Panc1 (cell line): ENCODE measurements around the gene C20orf141.

Experiments used
- POLR2AphosphoS5 ChIP-seq: IDR thresholded peaks from 2 replicates; pipeline ENCODE4 v1.6.1; 2012; ENCODE audit warnings: mild to moderate bottlenecking, low read depth, low read length, moderate library complexity
- TF ChIP-seq, protein P1 (sequence below): fragments of 450-650 bp; IDR thresholded peaks from 2 replicates; pipeline ENCODE4 v1.5.1; 2017; ENCODE audit warnings: mild to moderate bottlenecking
- TF ChIP-seq, protein P2 (sequence below), 2 experiments: IDR thresholded peaks; 2 replicates each; pipeline ENCODE4 v1.6.1; 2011 to 2012; ENCODE audit warnings: low read depth in 2 of 2, control low read depth in 1 of 2, low read length in 1 of 2, mild to moderate bottlenecking in 1 of 2, moderate library complexity in 1 of 2; ENCODE audit not compliant: insufficient read depth in 1 of 2

DNA sequence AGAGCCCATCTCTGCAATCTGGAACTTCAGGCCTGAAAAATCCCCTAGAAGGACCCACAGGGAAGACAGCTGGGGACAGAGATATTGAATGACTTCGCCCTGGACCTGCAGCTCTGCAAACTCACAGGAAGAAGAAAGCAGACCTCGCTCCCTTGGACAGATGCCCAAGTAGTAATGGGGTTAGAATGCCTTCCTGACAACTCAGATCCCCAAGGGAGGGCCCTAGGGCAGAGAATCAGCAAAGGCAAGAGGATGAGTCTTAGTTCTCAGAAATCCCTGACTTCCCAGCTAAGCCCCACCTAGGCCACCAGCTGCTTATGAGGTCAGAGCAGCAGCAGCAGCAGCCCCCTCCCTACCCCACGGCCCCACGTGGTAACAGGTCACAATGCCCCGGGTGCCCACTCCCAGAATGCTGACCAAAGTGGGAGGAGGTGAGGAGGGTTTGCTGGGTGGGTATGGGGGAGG lies at the start of gene C20orf141:
- TF ChIP-seq, protein P1, sequence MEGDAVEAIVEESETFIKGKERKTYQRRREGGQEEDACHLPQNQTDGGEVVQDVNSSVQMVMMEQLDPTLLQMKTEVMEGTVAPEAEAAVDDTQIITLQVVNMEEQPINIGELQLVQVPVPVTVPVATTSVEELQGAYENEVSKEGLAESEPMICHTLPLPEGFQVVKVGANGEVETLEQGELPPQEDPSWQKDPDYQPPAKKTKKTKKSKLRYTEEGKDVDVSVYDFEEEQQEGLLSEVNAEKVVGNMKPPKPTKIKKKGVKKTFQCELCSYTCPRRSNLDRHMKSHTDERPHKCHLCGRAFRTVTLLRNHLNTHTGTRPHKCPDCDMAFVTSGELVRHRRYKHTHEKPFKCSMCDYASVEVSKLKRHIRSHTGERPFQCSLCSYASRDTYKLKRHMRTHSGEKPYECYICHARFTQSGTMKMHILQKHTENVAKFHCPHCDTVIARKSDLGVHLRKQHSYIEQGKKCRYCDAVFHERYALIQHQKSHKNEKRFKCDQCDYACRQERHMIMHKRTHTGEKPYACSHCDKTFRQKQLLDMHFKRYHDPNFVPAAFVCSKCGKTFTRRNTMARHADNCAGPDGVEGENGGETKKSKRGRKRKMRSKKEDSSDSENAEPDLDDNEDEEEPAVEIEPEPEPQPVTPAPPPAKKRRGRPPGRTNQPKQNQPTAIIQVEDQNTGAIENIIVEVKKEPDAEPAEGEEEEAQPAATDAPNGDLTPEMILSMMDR, result no peak
- TF ChIP-seq POLR2AphosphoS5, result no peak
- TF ChIP-seq, protein P2, sequence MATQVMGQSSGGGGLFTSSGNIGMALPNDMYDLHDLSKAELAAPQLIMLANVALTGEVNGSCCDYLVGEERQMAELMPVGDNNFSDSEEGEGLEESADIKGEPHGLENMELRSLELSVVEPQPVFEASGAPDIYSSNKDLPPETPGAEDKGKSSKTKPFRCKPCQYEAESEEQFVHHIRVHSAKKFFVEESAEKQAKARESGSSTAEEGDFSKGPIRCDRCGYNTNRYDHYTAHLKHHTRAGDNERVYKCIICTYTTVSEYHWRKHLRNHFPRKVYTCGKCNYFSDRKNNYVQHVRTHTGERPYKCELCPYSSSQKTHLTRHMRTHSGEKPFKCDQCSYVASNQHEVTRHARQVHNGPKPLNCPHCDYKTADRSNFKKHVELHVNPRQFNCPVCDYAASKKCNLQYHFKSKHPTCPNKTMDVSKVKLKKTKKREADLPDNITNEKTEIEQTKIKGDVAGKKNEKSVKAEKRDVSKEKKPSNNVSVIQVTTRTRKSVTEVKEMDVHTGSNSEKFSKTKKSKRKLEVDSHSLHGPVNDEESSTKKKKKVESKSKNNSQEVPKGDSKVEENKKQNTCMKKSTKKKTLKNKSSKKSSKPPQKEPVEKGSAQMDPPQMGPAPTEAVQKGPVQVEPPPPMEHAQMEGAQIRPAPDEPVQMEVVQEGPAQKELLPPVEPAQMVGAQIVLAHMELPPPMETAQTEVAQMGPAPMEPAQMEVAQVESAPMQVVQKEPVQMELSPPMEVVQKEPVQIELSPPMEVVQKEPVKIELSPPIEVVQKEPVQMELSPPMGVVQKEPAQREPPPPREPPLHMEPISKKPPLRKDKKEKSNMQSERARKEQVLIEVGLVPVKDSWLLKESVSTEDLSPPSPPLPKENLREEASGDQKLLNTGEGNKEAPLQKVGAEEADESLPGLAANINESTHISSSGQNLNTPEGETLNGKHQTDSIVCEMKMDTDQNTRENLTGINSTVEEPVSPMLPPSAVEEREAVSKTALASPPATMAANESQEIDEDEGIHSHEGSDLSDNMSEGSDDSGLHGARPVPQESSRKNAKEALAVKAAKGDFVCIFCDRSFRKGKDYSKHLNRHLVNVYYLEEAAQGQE (IDR thresholded peaks at IDR 0.05; ENCODE audit: insufficient read depth in 1 of 2, low read depth in 2 of 2, low read length in 1 of 2), result no peak
